DOHH2 (cell line): ENCODE results near the gene SRSF5.

ENCODE experiments used
- CTCF ChIP-seq: fragments of 200-600 bp; sonication (generic); IDR thresholded peaks from one replicate; pipeline ENCODE4 v1.5.1; 2014; ENCODE audit warnings: antibody characterized with exemption, mild to moderate bottlenecking, low read depth, low read length; ENCODE audit not compliant: poor library complexity, severe bottlenecking
- EZH2phosphoT487 ChIP-seq: fragments of 200-600 bp; sonication (generic); IDR thresholded peaks from 2 replicates; pipeline ENCODE4 v1.6.1; 2017; ENCODE audit warnings: borderline replicate concordance, mild to moderate bottlenecking, antibody characterized with exemption, low read length, moderate library complexity, mixed read lengths

GRCh38 chr14:69807192-69807591, 40.2 kb downstream of the SRSF5 start:
- TF ChIP-seq CTCF (no peak), EZH2phosphoT487 (no peak)
